ENCODE measurements around the gene FGF10.

Gene FGF10

DNA sequence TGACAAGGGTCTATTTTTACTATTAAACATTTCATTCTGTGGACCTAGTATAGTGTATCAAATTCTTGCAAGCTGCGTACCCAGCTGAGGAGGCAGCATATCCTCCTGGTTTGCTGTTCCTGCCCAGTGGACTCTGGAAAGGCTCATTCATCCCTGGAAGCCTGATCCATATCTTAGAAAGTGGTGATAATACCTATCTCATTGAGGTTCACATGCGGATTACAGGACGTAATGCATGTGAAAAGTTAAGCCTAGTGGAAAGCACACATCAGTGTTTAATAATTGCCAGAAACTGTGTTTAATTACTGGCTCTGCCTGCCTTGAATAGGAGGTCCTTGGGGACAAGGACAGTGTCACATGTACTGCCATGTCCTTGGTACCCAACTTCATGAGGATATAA, 132.0 kb downstream of the FGF10 start:
- DNase-seq (ENCODE audit: low spot score): no peak

Data from globus pallidus (tissue), 1 donor.